Mesenchymal stem cell (in vitro differentiated cells and primary cell): ENCODE data around the gene REEP1.

Source experiments
- DNase-seq: peaks from one replicate; pipeline ENCODE4 v3.0.0-alpha.2; 2013
- H2AFZ ChIP-seq: one replicate; pipeline ENCODE4 v1.6.1; 2013; ENCODE audit warnings: low read depth, mild to moderate bottlenecking, control low read depth, inconsistent platforms, low read length, moderate library complexity
- H2AK5ac ChIP-seq: 2 replicates; pipeline ENCODE4 v1.6.1; 2013; ENCODE audit warnings: low read length, moderate library complexity, mild to moderate bottlenecking, inconsistent platforms; ENCODE audit not compliant: severe bottlenecking
- H2BK120ac ChIP-seq: one replicate; pipeline ENCODE4 v1.6.1; 2013; ENCODE audit warnings: low read depth, mild to moderate bottlenecking, inconsistent platforms, low read length, moderate library complexity
- H2BK12ac ChIP-seq, 2 experiments: one replicate each; pipeline ENCODE4 v1.6.1; 2013; ENCODE audit warnings: inconsistent platforms in 2 of 2, low read length in 2 of 2, mild to moderate bottlenecking in 2 of 2, moderate library complexity in 2 of 2, control low read depth in 1 of 2
- H2BK15ac ChIP-seq: one replicate; pipeline ENCODE4 v1.6.1; 2013; ENCODE audit warnings: mild to moderate bottlenecking, low read depth, inconsistent platforms; ENCODE audit not compliant: poor library complexity, severe bottlenecking
- H2BK5ac ChIP-seq: 2 replicates; pipeline ENCODE4 v1.6.1; 2013; ENCODE audit warnings: low read depth, mild to moderate bottlenecking, low read length, control low read depth, inconsistent platforms; ENCODE audit not compliant: poor library complexity, severe bottlenecking
- H3K14ac ChIP-seq, 2 experiments: one replicate each; pipeline ENCODE4 v1.6.1; 2013; ENCODE audit warnings: inconsistent platforms in 2 of 2, low read length in 2 of 2, control low read depth in 1 of 2, mild to moderate bottlenecking in 1 of 2, moderate library complexity in 1 of 2
- H3K18ac ChIP-seq, 2 experiments: one replicate each; pipeline ENCODE4 v1.6.1; 2013; ENCODE audit warnings: inconsistent platforms in 2 of 2, low read length in 2 of 2, control low read depth in 1 of 2, low read depth in 1 of 2, mild to moderate bottlenecking in 1 of 2
- H3K23ac ChIP-seq, 2 experiments: one replicate each; pipeline ENCODE4 v1.6.1; 2013; ENCODE audit warnings: inconsistent platforms in 2 of 2, low read length in 2 of 2, mild to moderate bottlenecking in 2 of 2, moderate library complexity in 2 of 2, control low read depth in 1 of 2
- H3K27ac ChIP-seq: 2 replicates; pipeline ENCODE4 v1.5.1; 2013; ENCODE audit warnings: mild to moderate bottlenecking, moderate library complexity, low read length, control low read depth, inconsistent platforms; ENCODE audit not compliant: poor library complexity, severe bottlenecking
- H3K27me3 ChIP-seq, 2 experiments: 2 replicates each; pipeline versions ENCODE4 v1.6.1 to v1.7.0; 2013; ENCODE audit warnings: low read length in 2 of 2, mild to moderate bottlenecking in 2 of 2, moderate library complexity in 2 of 2, control low read depth in 1 of 2, inconsistent platforms in 1 of 2; ENCODE audit not compliant: control insufficient read depth in 1 of 2, insufficient read depth in 1 of 2
- H3K36me3 ChIP-seq, 2 experiments: 2 replicates each; pipeline versions ENCODE4 v1.6.1 to v1.7.0; 2013; ENCODE audit warnings: low read length in 2 of 2, control low read depth in 1 of 2, inconsistent platforms in 1 of 2, low read depth in 1 of 2, mild to moderate bottlenecking in 1 of 2; ENCODE audit not compliant: insufficient read depth in 2 of 2, control insufficient read depth in 1 of 2
- H3K4ac ChIP-seq, 2 experiments: one replicate each; pipeline ENCODE4 v1.6.1; 2013; ENCODE audit warnings: inconsistent platforms in 2 of 2, low read length in 2 of 2, mild to moderate bottlenecking in 2 of 2, moderate library complexity in 2 of 2, control low read depth in 1 of 2, low read depth in 1 of 2
- H3K4me1 ChIP-seq: 2 replicates; pipeline ENCODE4 v1.6.1; 2013; ENCODE audit warnings: low read depth, low read length, control low read depth; ENCODE audit not compliant: control insufficient read depth, insufficient read depth
- H3K4me2 ChIP-seq: 2 replicates; pipeline ENCODE4 v1.6.1; 2013; ENCODE audit warnings: low read length, mild to moderate bottlenecking, inconsistent platforms; ENCODE audit not compliant: poor library complexity, severe bottlenecking
- H3K4me3 ChIP-seq, 2 experiments: 2 replicates each; pipeline versions ENCODE4 v1.5.1 to v1.7.0; 2013; ENCODE audit warnings: low read length in 2 of 2, mild to moderate bottlenecking in 2 of 2, control low read depth in 1 of 2, low read depth in 1 of 2; ENCODE audit not compliant: insufficient read depth in 1 of 2
- H3K79me1 ChIP-seq: replicated peaks from 2 replicates; pipeline ENCODE4 v1.6.1; 2013; ENCODE audit warnings: mild to moderate bottlenecking, control low read depth, low read length, inconsistent platforms; ENCODE audit not compliant: poor library complexity, severe bottlenecking
- H3K9ac ChIP-seq: 2 replicates; pipeline ENCODE4 v1.7.0; 2013; ENCODE audit warnings: mild to moderate bottlenecking, low read length, moderate library complexity
- H3K9me3 ChIP-seq: 2 replicates; pipeline ENCODE4 v1.7.0; 2013; ENCODE audit warnings: mild to moderate bottlenecking, low read length; ENCODE audit not compliant: control insufficient read depth
- H4K8ac ChIP-seq: one replicate; pipeline ENCODE4 v1.6.1; 2013; ENCODE audit warnings: inconsistent platforms, mild to moderate bottlenecking, low read length, moderate library complexity
- H4K91ac ChIP-seq: one replicate; pipeline ENCODE4 v1.6.1; 2013; ENCODE audit warnings: mild to moderate bottlenecking, low read length, inconsistent platforms
- WGBS: methylation state at CpG from one replicate; pipeline ENCODE4 v1.1.7; 2013; ENCODE audit warnings: mixed read lengths; 5-methylcytosine and 5-hydroxymethylcytosine counted together

REEP1 gene

DNA sequence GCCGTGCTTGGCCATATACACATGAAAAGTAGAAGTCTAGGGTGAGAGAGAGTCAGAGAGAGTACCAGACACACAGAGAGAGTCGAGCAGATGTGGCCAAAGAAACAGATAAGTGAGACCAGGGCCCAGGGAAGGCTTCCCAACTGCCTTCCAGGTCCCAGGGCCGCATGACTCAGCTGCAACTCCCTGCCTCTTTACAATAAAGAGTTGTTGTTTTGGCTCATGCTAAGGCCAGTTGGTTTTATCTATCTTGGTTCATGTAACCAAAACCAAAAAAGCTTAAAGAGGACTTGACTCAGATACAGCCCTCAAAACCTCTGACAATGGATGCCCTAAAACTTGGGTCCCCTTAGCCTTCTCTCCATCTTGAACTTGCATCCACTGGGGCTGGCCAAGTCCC, 36.9 kb downstream of the REEP1 start:
- Histone ChIP-seq H3K9ac (no peak overlapping the region), H3K4me3 (no peak overlapping the region), H3K36me3 (no peaks in the 10 kb centered on the region), H3K27me3 (peaks cover 25 to 45% of the 10 kb centered on the region in 2 experiments), H3K18ac (no peak overlapping the region), H3K4me1 (no peaks in the 10 kb centered on the region), H2AFZ (no peak overlapping the region), H2BK120ac (no peak overlapping the region), H4K8ac (no peak overlapping the region), H2BK12ac (no peak overlapping the region), H2BK5ac (no peak overlapping the region), H4K91ac (no peak overlapping the region), H2BK15ac (no peak overlapping the region), H3K79me1 (no peaks in the 10 kb centered on the region), H3K14ac (no peak overlapping the region), H2AK5ac (no peak overlapping the region), H3K9me3 (no peaks in the 10 kb centered on the region), H3K27ac (no peak overlapping the region), H3K23ac (no peak overlapping the region), H3K4ac (no peak overlapping the region), H3K4me2 (no peak overlapping the region)
- no peak for DNase-seq
- WGBS: 57% methylated on average over 3 of the region's 3 CpGs

DNA sequence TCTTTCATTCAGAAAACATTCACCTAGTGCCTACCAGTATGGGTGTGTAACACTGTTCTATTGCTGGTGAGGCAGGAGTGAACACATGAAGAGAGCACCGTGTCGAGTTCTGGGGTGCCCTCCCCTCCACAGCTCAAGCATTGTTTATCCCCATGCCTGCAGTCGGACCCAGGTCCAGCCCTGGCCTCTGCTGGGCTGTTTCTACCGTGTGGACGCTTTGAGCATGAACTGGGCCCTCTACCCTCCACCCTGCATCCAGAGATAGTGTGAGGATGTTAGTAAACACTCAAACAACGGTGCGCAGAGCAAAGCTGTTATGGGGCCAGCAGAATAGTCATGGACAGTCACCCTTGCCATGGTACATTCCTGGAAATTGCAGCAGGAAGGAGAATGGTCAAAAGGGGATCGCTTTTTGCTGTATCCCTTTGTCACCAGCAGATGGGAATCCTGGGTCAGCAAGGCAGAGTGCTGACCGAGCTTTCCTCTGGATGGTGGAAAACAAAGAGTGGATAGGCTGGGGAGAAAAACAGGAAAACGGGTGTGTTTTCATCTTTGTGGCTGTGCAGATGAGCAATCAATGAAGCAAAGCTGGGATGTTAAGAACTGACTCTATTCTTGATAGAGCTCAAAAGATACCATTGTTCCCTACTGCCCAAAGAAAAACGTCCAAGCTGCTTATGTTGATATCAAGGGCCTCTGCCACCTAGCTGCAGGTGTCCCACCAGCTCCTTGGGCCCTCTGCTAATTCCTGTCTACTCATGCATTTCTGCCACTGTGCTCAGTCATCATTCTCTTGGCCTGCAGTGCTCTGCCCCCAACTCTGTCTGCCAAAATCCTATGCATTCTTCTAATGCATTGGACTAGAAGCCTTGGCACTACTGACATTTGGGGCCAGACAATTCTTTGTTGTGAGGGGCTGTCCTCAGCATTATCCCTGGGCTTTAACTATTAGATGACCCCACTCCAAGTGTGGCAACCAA, 38.7 kb downstream of the REEP1 start:
- H3K18ac ChIP-seq: no peak overlapping the region
- no peaks in the 10 kb centered on the region for H3K79me1 ChIP-seq
- no peak overlapping the region for H2BK120ac ChIP-seq
- H3K23ac ChIP-seq: no peak overlapping the region
- H4K8ac ChIP-seq: no peak overlapping the region
- H3K36me3 ChIP-seq: no peaks in the 10 kb centered on the region
- no peak overlapping the region for H2BK15ac ChIP-seq
- no peak overlapping the region for H2AFZ ChIP-seq
- peak overlapping the region; percentile 7 for H3K9ac ChIP-seq
- WGBS: 61% methylated on average over 10 of the region's 11 CpGs
- no peaks in the 10 kb centered on the region for H3K9me3 ChIP-seq
- H3K4me2 ChIP-seq: no peak overlapping the region
- DNase-seq: no peak
- no peak overlapping the region for H3K14ac ChIP-seq
- H4K91ac ChIP-seq: no peak overlapping the region
- H3K4me3 ChIP-seq: no peak overlapping the region
- H3K27me3 ChIP-seq: peaks cover 7 to 31% of the 10 kb centered on the region in 2 experiments
- no peak overlapping the region for H3K27ac ChIP-seq
- no peak overlapping the region for H2AK5ac ChIP-seq
- H3K4ac ChIP-seq: no peak overlapping the region
- no peak overlapping the region for H2BK12ac ChIP-seq
- no peaks in the 10 kb centered on the region for H3K4me1 ChIP-seq
- no peak overlapping the region for H2BK5ac ChIP-seq

DNA sequence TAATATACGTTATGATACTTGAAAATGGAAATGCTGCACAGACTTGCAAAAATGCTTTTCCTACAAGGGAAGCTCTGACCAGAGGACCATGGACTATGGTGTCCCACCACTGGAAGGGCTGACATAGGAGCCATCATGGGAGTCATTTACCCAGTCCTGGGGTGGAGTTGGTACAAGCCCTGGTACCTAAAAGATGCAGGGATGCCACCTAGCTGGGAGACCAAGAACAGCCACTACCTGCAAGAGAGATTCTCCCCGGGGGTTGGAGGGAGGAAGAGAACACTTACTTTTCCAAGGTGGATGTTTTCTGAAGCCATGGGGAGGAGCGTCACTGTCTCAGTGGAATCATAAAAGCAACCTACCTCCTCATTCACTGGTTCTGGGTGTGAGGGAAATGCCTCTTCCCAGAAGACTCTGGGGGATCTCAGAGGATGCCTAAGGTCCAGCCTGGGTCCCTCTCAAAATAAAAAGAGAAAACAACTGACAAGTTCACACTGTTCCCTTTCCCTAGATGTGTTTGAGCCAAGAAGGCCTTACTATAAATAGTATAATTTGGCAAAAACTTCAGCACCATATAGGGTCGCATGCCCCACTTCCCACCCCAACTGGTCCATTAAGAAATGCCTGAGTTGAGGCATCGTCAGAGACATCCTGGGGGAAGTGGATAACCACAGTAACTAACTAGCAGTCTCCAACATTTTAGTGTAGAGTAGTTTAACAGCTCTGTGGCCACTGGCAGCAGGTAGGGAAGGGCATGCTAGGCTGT, 39.9 kb downstream of the REEP1 start:
- H3K4me1 ChIP-seq: no peaks in the 10 kb centered on the region
- H3K4me3 ChIP-seq: no peak overlapping the region
- DNase-seq: no peak
- no peak overlapping the region for H3K14ac ChIP-seq
- no peak overlapping the region for H3K4ac ChIP-seq
- no peaks in the 10 kb centered on the region for H3K36me3 ChIP-seq
- no peak overlapping the region for H2AFZ ChIP-seq
- H2BK120ac ChIP-seq: no peak overlapping the region
- no peak overlapping the region for H3K27ac ChIP-seq
- H2BK15ac ChIP-seq: no peak overlapping the region
- no peak overlapping the region for H2AK5ac ChIP-seq
- H3K27me3 ChIP-seq: peaks cover 4 to 34% of the 10 kb centered on the region in 2 experiments
- no peak overlapping the region for H3K4me2 ChIP-seq
- H3K79me1 ChIP-seq: no peaks in the 10 kb centered on the region
- H3K23ac ChIP-seq: no peak overlapping the region
- no peaks in the 10 kb centered on the region for H3K9me3 ChIP-seq
- H3K9ac ChIP-seq: no peak overlapping the region
- H4K91ac ChIP-seq: no peak overlapping the region
- H2BK12ac ChIP-seq: peak overlapping the region in 1 of 2 experiments; percentile 34
- WGBS: 83% methylated on average over 5 of the region's 5 CpGs
- H2BK5ac ChIP-seq: no peak overlapping the region
- no peak overlapping the region for H3K18ac ChIP-seq
- H4K8ac ChIP-seq: no peak overlapping the region

DNA sequence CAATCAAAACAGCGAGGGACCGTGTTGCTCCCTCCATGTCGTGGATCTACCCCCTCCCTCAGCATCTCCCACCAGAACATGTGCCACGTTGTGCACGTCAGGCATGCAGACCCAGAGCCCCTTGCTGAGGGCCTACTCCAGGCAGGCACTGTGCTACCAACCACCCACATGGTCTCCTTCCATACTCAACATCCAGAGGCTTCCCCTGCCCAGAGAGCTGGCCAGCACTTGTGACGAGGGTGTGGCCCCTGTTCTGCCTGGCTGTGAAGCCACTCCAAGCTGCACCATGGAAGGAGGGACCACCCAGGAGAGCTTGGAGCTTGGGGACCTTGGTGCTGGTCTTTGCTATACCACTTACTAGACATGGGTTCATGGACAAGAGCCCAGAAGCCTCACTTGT, 40.5 kb downstream of the REEP1 start:
- Histone ChIP-seq H3K36me3 (no peaks in the 10 kb centered on the region), H3K4ac (no peak overlapping the region), H4K8ac (no peak overlapping the region), H3K9ac (no peak overlapping the region), H3K27me3 (peaks cover 6 to 33% of the 10 kb centered on the region in 2 experiments), H3K4me2 (no peak overlapping the region), H2BK12ac (no peak overlapping the region), H3K79me1 (no peaks in the 10 kb centered on the region), H3K18ac (no peak overlapping the region), H3K14ac (no peak overlapping the region), H2AFZ (no peak overlapping the region), H3K4me3 (peak overlapping the region in 1 of 2 experiments; percentile 32), H3K4me1 (no peaks in the 10 kb centered on the region), H2BK120ac (no peak overlapping the region), H2BK5ac (no peak overlapping the region), H3K23ac (no peak overlapping the region), H3K27ac (no peak overlapping the region), H2BK15ac (no peak overlapping the region), H2AK5ac (no peak overlapping the region), H4K91ac (no peak overlapping the region), H3K9me3 (no peaks in the 10 kb centered on the region)
- DNase-seq: no peak
- WGBS: 89% methylated on average over 6 of the region's 6 CpGs
